Right atrium auricular region (tissue), 2 donors: ENCODE data around the gene UNC119. TPM values are rescaled to one million over a fixed set of nuclear protein-coding genes. Genes with fewer than 3 reads are reported as not detected.
A peak's percentile ranks its signal among the peaks of the same experiment; 100 is the strongest.

ENCODE experiments used
- DNase-seq: peaks from one replicate; pipeline ENCODE4 v3.0.0-alpha.2; 2019; ENCODE audit warnings: low spot score
- H3K27ac ChIP-seq, 2 donors: fragments of 200-600 bp; sonication (generic); 1 replicate in 1 of 2; 2 replicates in 1 of 2; pipeline ENCODE4 v1.5.1; 2016 to 2019
- H3K27me3 ChIP-seq, 2 donors: fragments of 200-600 bp; sonication (generic); one replicate each; pipeline versions ENCODE4 v1.5.1 to v1.6.0; 2017 to 2019
- H3K36me3 ChIP-seq: fragments of 200-600 bp; sonication (generic); one replicate; pipeline ENCODE4 v1.5.1; 2016
- H3K4me1 ChIP-seq, 2 donors: fragments of 200-600 bp; sonication (generic); one replicate each; pipeline versions ENCODE4 v1.5.1 to v1.6.0; 2017 to 2019
- H3K4me3 ChIP-seq, 2 donors: fragments of 200-600 bp; sonication (generic); 1 replicate in 1 of 2; 2 replicates in 1 of 2; pipeline ENCODE4 v1.5.1; 2017 to 2019; ENCODE audit warnings: mild to moderate bottlenecking in 1 of 2, moderate library complexity in 1 of 2
- H3K9me3 ChIP-seq, 2 donors: fragments of 200-600 bp; sonication (generic); one replicate each; pipeline ENCODE4 v1.5.1; 2019
- CTCF ChIP-seq, 2 donors: fragments of 200-600 bp; sonication (generic); IDR thresholded peaks; one replicate each; pipeline ENCODE4 v1.5.1; 2019; ENCODE audit warnings: antibody characterized with exemption in 2 of 2
- total RNA-seq, 2 donors: library from RNA; depleted of rRNA; stranded (reverse); fragments of >200 nt; gene quantifications; one replicate each; pipeline ENCODE4 v1.1.0, GENCODE V29; 2016

The UNC119 gene
- total RNA-seq, 2 donors from 2014 or later = 19.6 to 30.3 TPM

DNA sequence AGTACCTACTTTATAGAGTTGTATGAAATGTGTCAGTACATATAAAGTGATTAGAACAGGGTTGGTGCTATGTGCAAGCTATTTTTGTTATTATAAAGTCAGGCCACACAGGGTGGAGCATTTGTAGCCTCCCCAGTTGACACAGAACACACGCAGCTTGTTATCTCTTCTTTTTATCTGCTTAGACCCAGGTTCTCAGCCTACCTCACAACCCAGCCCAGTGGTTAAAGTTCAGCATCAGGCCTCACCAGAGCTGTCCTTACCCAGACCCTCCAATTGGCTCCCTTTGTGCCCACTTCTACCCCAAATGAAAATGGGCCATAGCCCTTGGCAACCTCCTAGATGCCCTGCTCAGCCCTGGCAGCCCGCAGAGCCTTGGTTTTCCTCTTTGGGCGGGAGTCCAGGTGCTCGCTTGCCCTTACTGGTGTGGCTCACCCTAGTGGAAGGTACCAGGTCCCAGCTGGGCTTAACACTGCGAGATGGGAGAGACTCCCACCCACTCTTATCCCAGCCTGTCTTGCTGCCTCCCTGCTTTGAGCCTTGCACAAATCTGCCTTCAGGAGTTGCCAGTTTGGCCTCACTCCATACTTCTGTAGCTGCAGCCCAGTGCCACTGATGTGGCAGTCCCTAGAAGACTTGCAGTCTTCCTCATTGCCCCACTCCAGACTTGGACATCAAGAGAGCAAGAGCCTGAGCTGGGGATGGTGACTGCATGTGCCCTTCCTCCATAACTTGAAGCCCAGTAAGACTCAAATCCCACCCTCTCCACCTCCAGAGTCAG, 20.0 kb upstream of the UNC119 start:
- Histone ChIP-seq H3K27me3 (no peaks in the 10 kb centered on the region), H3K36me3 (peaks cover 6% of the 10 kb centered on the region), H3K4me1 (peaks cover 0 to 56% of the 10 kb centered on the region in 2 donors), H3K9me3 (no peaks in the 10 kb centered on the region), H3K27ac (peak overlapping the region in 1 of 2 donors; percentile 79), H3K4me3 (peak overlapping the region in 1 of 2 donors; percentile 85)
- TF ChIP-seq CTCF (IDR thresholded peaks at IDR 0.05) = no peak
- no peak for DNase-seq

DNA sequence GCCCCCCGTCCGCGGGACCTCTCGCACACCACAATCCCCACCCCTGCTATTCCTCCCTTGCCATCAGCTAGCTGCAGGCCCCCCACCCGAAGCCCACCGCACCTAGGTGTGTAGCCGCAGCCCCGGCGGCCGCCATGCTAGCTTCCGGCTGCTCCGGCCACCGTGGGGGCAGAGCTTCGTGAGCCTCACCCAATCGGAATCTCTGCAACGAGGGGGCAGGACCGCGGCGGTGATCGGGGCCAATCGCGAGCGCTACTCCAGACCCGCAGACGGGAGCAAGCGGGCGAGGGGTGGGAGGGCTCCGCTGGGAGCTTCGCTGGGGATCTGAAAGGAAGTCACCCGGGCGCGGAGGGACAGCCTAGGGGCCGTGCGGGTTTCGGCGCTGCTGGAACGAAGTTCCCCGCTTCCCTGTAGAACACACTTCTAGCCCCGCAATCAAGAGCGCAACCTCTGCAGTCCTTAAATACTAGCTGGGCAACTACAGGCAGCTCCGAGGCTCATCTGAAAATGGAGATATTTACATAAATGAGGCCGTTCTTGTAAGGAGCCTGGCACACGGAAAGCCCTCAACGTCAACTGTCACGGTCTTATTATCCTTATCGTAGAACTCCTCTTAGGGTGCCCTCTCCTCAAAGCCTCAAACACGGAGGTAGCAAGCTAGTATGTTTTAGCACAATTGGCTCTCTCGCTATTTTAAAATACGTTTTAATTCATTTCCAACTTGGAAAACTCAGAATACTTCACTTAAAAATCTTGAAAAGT, 19.1 kb upstream of the UNC119 start, which contains the start of gene PIGS:
Gene PIGS (minus strand): TSS at position 164 of the 762 bp plus-strand sequence. CDS start 28 bp downstream, at position 136.
- peaks cover 0 to 48% of the 10 kb centered on the region in 2 donors for H3K4me1 ChIP-seq

GRCh38 chr17:28570716-28571360, 18.4 kb upstream of the UNC119 start:
- no peaks in the 10 kb centered on the region for H3K27me3 ChIP-seq
- H3K27ac ChIP-seq = peak overlapping the region; percentile 79 to 84
- peaks cover 6% of the 10 kb centered on the region for H3K36me3 ChIP-seq
- DNase-seq = no peak
- peak overlapping the region; percentile 73 to 85 for H3K4me3 ChIP-seq
- TF ChIP-seq CTCF (IDR thresholded peaks at IDR 0.05) = no peak
- peaks cover 0 to 48% of the 10 kb centered on the region in 2 donors for H3K4me1 ChIP-seq
- H3K9me3 ChIP-seq = no peaks in the 10 kb centered on the region

More for the DNA sequence above, 19.1 kb upstream of the UNC119 start, which contains the start of gene PIGS:
- H3K4me3 ChIP-seq = peak within 1 kb of the TSS; percentile 73 to 85
- DNase-seq = peak; percentile 93
- no peaks in the 10 kb centered on the region for H3K9me3 ChIP-seq
- peaks cover 6% of the 10 kb centered on the region for H3K36me3 ChIP-seq
- H3K27ac ChIP-seq = peak within 1 kb of the TSS; percentile 79 to 84
- no peaks in the 10 kb centered on the region for H3K27me3 ChIP-seq
- TF ChIP-seq CTCF (IDR thresholded peaks at IDR 0.05) = no peak

DNA sequence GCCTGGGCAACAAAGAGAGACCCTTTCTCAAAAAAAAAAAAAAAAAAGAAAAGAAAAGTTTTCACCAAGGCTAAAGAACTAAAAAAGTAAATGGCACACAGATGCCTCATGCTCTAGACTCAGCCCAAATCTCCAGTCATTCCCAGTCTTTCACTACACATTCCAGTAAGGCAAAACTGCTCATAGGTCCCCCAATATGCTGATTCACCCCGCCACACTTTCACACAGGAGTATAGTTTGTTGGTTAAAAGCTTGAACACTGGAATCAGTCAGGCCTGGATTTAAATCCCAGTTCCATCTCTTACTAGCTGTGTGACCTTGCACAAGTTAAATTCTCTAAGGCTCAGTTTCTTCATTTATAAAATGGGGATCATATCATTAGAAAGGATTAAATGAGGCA, 17.0 kb upstream of the UNC119 start:
- peaks cover 0 to 41% of the 10 kb centered on the region in 2 donors for H3K4me1 ChIP-seq
- TF ChIP-seq CTCF (IDR thresholded peaks at IDR 0.05) = no peak

GRCh38 chr17:28567604-28568003, 15.2 kb upstream of the UNC119 start:
- no peak overlapping the region for H3K4me3 ChIP-seq
- H3K27ac ChIP-seq = no peak overlapping the region
- H3K4me1 ChIP-seq = peaks cover 0 to 31% of the 10 kb centered on the region in 2 donors
- no peaks in the 10 kb centered on the region for H3K9me3 ChIP-seq
- H3K36me3 ChIP-seq = peaks cover 13% of the 10 kb centered on the region
- no peak for TF ChIP-seq CTCF (IDR thresholded peaks at IDR 0.05)
- no peaks in the 10 kb centered on the region for H3K27me3 ChIP-seq
- DNase-seq = no peak

More for the DNA sequence above, 17.0 kb upstream of the UNC119 start:
- Histone ChIP-seq H3K27ac (no peak overlapping the region), H3K9me3 (no peaks in the 10 kb centered on the region), H3K27me3 (no peaks in the 10 kb centered on the region), H3K4me3 (no peak overlapping the region), H3K36me3 (peaks cover 6% of the 10 kb centered on the region)
- DNase-seq = no peak
